Neural progenitor cell (in vitro differentiated cells): ENCODE data around the gene TCF25. TPM values are rescaled to one million over a fixed set of nuclear protein-coding genes. Genes with fewer than 3 reads are reported as not detected.

Source experiments
- DNase-seq: peaks from one replicate; pipeline ENCODE4 v3.0.0-alpha.2; 2016; ENCODE audit warnings: low spot score
- H2AFZ ChIP-seq: fragments of 200-600 bp; sonication (generic); replicated peaks from 2 replicates; pipeline ENCODE4 v1.6.1; 2016; ENCODE audit warnings: antibody characterized with exemption
- H3F3A ChIP-seq: fragments of 200-600 bp; sonication (generic); 2 replicates; pipeline ENCODE4 v1.6.1; 2016; ENCODE audit warnings: antibody characterized with exemption, low read depth
- H3K27ac ChIP-seq: fragments of 200-600 bp; sonication (generic); 2 replicates; pipeline ENCODE4 v1.5.1; 2016; ENCODE audit warnings: mild to moderate bottlenecking
- H3K27me3 ChIP-seq: fragments of 200-600 bp; sonication (generic); 2 replicates; pipeline ENCODE4 v1.6.1; 2016; ENCODE audit warnings: mild to moderate bottlenecking, moderate library complexity
- H3K36me3 ChIP-seq: fragments of 200-600 bp; sonication (generic); 2 replicates; pipeline ENCODE4 v1.5.1; 2016
- H3K4me1 ChIP-seq: fragments of 200-600 bp; sonication (generic); 2 replicates; pipeline ENCODE4 v1.6.1; 2016; ENCODE audit warnings: mixed run types
- H3K4me2 ChIP-seq: fragments of 200-600 bp; sonication (generic); 2 replicates; pipeline ENCODE4 v1.6.1; 2016
- H3K4me3 ChIP-seq: fragments of 200-600 bp; sonication (generic); 2 replicates; pipeline ENCODE4 v1.5.1; 2016
- H3K79me2 ChIP-seq: fragments of 200-600 bp; sonication (generic); 2 replicates; pipeline ENCODE4 v1.6.1; 2016; ENCODE audit warnings: low read depth
- H3K9ac ChIP-seq: fragments of 200-600 bp; sonication (generic); 2 replicates; pipeline ENCODE4 v1.6.1; 2016
- H3K9me3 ChIP-seq: fragments of 200-600 bp; sonication (generic); 2 replicates; pipeline ENCODE4 v1.5.1; 2016; ENCODE audit warnings: low read depth
- H4K20me1 ChIP-seq: fragments of 200-600 bp; sonication (generic); 2 replicates; pipeline ENCODE4 v1.6.1; 2016; ENCODE audit warnings: low read depth
- H3K27ac Mint-ChIP-seq: 3 replicates; pipeline ENCODE4 v1.8.0; 2021; ENCODE audit warnings: mixed read lengths
- H3K27me3 Mint-ChIP-seq: 2 replicates; pipeline ENCODE4 v1.8.0; 2022; ENCODE audit warnings: low read depth, mild to moderate bottlenecking, inconsistent platforms, moderate library complexity, mixed read lengths; ENCODE audit not compliant: insufficient read depth
- H3K36me3 Mint-ChIP-seq: 3 replicates; pipeline ENCODE4 v1.8.0; 2021; ENCODE audit warnings: mixed read lengths
- H3K4me1 Mint-ChIP-seq: 3 replicates; pipeline ENCODE4 v1.8.0; 2021; ENCODE audit warnings: mixed read lengths
- H3K4me3 Mint-ChIP-seq: 3 replicates; pipeline ENCODE4 v1.8.0; 2021; ENCODE audit warnings: mild to moderate bottlenecking, moderate library complexity, mixed read lengths
- H3K9me3 Mint-ChIP-seq: 3 replicates; pipeline ENCODE4 v1.8.0; 2020; ENCODE audit warnings: mixed read lengths
- CTCF ChIP-seq: fragments of 200-600 bp; sonication (generic); IDR thresholded peaks from 2 replicates; pipeline ENCODE4 v1.5.1; 2017; ENCODE audit warnings: antibody characterized with exemption, mild to moderate bottlenecking
- EZH2 ChIP-seq: fragments of 200-600 bp; sonication (generic); IDR thresholded peaks from 2 replicates; pipeline ENCODE4 v1.6.1; 2017; ENCODE audit warnings: antibody characterized with exemption, mild to moderate bottlenecking, moderate library complexity
- EZH2phosphoT487 ChIP-seq: fragments of 200-600 bp; sonication (generic); IDR thresholded peaks from 2 replicates; pipeline ENCODE4 v1.6.1; 2017; ENCODE audit warnings: antibody characterized with exemption
- total RNA-seq: library from RNA; depleted of rRNA; stranded (reverse); fragments of >200 nt; gene quantifications from 2 replicates; pipeline ENCODE4 v1.2.3, GENCODE V29; 2015; ENCODE audit warnings: low replicate concordance

Gene TCF25
- total RNA-seq, 1 donor from 2014 or later = 95.6 TPM

- Mint-ChIP-seq H3K4me1 (peaks cover 23% of the 10 kb centered on the region), H3K36me3 (peaks cover 4% of the 10 kb centered on the region), H3K27me3 (peaks cover 17% of the 10 kb centered on the region), H3K9me3 (no peaks in the 10 kb centered on the region), H3K27ac (no peak overlapping the region), H3K4me3 (no peak overlapping the region)
- TF ChIP-seq EZH2phosphoT487 (no peak), CTCF (no peak), EZH2 (no peak)
- Histone ChIP-seq H3K27me3 (peaks cover 21% of the 10 kb centered on the region), H3K27ac (no peak overlapping the region), H3K4me1 (peaks cover 42% of the 10 kb centered on the region), H3K79me2 (no peaks in the 10 kb centered on the region), H3F3A (peaks cover 53% of the 10 kb centered on the region), H3K9me3 (no peaks in the 10 kb centered on the region), H3K4me2 (no peak overlapping the region), H2AFZ (no peak overlapping the region), H4K20me1 (peaks cover 14% of the 10 kb centered on the region), H3K9ac (no peak overlapping the region), H3K4me3 (no peak overlapping the region), H3K36me3 (no peaks in the 10 kb centered on the region)
- DNase-seq = no peak
Observed at GRCh38 chr16:89919535-89920406, 46.4 kb downstream of the TCF25 start.

- TF ChIP-seq EZH2 (no peak), EZH2phosphoT487 (no peak), CTCF (no peak)
- Histone ChIP-seq H3K27ac (no peak overlapping the region), H3F3A (peaks cover 63% of the 10 kb centered on the region), H2AFZ (no peak overlapping the region), H3K27me3 (peaks cover 30% of the 10 kb centered on the region), H3K9ac (no peak overlapping the region), H3K4me1 (peaks cover 47% of the 10 kb centered on the region), H3K36me3 (no peaks in the 10 kb centered on the region), H3K4me3 (no peak overlapping the region), H4K20me1 (peaks cover 24% of the 10 kb centered on the region), H3K79me2 (no peaks in the 10 kb centered on the region), H3K9me3 (no peaks in the 10 kb centered on the region), H3K4me2 (peak overlapping the region; percentile 92)
- DNase-seq = no peak
- Mint-ChIP-seq H3K4me1 (peaks cover 28% of the 10 kb centered on the region), H3K27me3 (peaks cover 18% of the 10 kb centered on the region), H3K27ac (no peak overlapping the region), H3K4me3 (peak overlapping the region; percentile 55), H3K9me3 (no peaks in the 10 kb centered on the region), H3K36me3 (peaks cover 4% of the 10 kb centered on the region)
Observed at GRCh38 chr16:89920723-89921122, 47.3 kb downstream of the TCF25 start.

- Histone ChIP-seq H3F3A (peaks cover 63% of the 10 kb centered on the region), H2AFZ (no peak overlapping the region), H3K4me1 (peaks cover 47% of the 10 kb centered on the region), H3K27ac (no peak overlapping the region), H3K79me2 (no peaks in the 10 kb centered on the region), H3K4me2 (peak overlapping the region; percentile 92), H3K27me3 (peaks cover 30% of the 10 kb centered on the region), H4K20me1 (peaks cover 24% of the 10 kb centered on the region), H3K4me3 (peak overlapping the region; percentile 68), H3K9me3 (no peaks in the 10 kb centered on the region), H3K9ac (no peak overlapping the region), H3K36me3 (no peaks in the 10 kb centered on the region)
- H3K27ac Mint-ChIP-seq = no peak overlapping the region
- peaks cover 26% of the 10 kb centered on the region for H3K4me1 Mint-ChIP-seq
- H3K27me3 Mint-ChIP-seq = peaks cover 15% of the 10 kb centered on the region
- peak; percentile 36 for DNase-seq
- H3K36me3 Mint-ChIP-seq = peaks cover 4% of the 10 kb centered on the region
- TF ChIP-seq EZH2 (no peak), CTCF (no peak), EZH2phosphoT487 (no peak)
- peak overlapping the region; percentile 93 for H3K4me3 Mint-ChIP-seq
- H3K9me3 Mint-ChIP-seq = no peaks in the 10 kb centered on the region
Observed at GRCh38 chr16:89921131-89921701, 47.8 kb downstream of the TCF25 start.
